ENCODE data around the gene HOXA4. TPM values are rescaled to one million over a fixed set of nuclear protein-coding genes. Genes with fewer than 3 reads are reported as not detected.
A peak's percentile ranks its signal among the peaks of the same experiment; 100 is the strongest.

The HOXA4 gene
- total RNA-seq, 1 donor from 2014 or later: 0.30 TPM

DNA sequence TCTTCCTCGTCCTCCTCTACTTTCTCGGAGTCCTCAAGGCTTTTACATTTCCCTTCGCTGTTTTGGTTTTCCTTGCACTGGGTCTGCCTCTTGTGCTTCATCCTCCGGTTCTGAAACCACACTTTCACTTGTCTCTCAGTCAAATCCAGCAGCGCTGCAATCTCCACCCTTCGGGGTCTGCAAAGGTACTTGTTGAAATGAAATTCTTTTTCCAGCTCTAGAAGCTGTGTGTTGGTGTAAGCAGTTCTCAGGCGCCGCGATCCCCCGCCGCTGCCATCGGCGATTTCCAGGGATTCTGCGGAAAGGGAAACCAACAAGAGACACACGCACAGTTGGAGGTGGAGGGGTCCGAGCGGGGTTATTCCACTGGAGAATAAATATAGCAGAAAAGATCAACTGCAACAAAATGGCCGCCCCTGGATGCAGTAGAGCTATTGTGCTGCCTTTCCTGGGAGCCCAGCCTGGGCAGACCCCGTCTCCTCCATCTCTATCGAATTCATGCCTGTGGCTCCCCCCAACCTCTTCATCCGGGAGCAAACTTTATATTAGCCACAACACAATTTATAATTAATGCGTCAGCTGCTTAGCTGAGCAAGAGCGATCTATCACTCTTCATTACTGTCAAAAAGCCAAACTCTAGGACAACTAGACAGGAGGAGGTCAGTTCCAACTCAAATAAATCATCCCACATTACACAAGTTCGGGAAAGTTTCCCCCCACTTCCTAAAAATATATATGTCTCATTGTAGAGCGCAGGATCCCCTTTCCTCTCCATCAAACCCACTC lies 29.2 kb downstream of the HOXA4 start:
- peak overlapping the region; percentile 96 for H3K4me3 Mint-ChIP-seq (ENCODE audit: unreplicated experiment)
- TF ChIP-seq, protein P1, sequence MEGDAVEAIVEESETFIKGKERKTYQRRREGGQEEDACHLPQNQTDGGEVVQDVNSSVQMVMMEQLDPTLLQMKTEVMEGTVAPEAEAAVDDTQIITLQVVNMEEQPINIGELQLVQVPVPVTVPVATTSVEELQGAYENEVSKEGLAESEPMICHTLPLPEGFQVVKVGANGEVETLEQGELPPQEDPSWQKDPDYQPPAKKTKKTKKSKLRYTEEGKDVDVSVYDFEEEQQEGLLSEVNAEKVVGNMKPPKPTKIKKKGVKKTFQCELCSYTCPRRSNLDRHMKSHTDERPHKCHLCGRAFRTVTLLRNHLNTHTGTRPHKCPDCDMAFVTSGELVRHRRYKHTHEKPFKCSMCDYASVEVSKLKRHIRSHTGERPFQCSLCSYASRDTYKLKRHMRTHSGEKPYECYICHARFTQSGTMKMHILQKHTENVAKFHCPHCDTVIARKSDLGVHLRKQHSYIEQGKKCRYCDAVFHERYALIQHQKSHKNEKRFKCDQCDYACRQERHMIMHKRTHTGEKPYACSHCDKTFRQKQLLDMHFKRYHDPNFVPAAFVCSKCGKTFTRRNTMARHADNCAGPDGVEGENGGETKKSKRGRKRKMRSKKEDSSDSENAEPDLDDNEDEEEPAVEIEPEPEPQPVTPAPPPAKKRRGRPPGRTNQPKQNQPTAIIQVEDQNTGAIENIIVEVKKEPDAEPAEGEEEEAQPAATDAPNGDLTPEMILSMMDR (IDR thresholded peaks at IDR 0.05): no peak
- no peaks in the 10 kb centered on the region for H3K9me3 Mint-ChIP-seq (ENCODE audit: low read depth)
- H3K27me3 Mint-ChIP-seq (ENCODE audit: low read depth): peaks cover 39% of the 10 kb centered on the region
- H3K27ac Mint-ChIP-seq (ENCODE audit: unreplicated experiment): peak overlapping the region; percentile 99
- peaks cover 20% of the 10 kb centered on the region for H3K36me3 Mint-ChIP-seq (ENCODE audit: low read depth)
- peaks cover 81% of the 10 kb centered on the region for H3K4me1 Mint-ChIP-seq (ENCODE audit: low read depth)
- DNase-seq (ENCODE audit: low spot score): no peak

DNA sequence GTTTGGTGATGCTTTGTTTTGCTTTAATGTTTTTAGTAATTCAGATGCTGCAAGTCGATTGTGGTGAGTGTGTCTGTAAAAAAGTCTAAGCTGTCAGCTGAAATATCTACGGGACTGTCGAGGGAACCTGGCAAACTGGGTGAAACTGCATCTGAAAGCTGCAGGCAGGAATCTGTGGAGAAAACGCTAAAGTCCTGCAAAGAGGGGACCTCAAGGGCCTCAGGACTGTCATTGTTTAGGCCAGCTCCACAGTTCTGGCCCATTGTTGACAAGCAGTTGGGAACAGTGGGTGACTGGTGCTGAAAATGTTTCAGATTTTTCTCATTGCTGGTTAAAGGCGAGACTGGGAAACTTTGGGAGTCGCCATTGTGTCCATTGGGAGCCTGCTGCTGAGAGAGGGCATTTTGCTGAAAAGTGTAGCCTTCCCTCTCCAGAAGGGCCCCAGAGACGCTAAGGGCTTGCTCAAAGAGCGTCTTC lies 29.8 kb downstream of the HOXA4 start:
- TF ChIP-seq, protein P1 (IDR thresholded peaks at IDR 0.05): no peak
- peak overlapping the region; percentile 99 for H3K27ac Mint-ChIP-seq (ENCODE audit: unreplicated experiment)
- H3K36me3 Mint-ChIP-seq (ENCODE audit: low read depth): peaks cover 20% of the 10 kb centered on the region
- H3K4me1 Mint-ChIP-seq (ENCODE audit: low read depth): peaks cover 76% of the 10 kb centered on the region
- no peak for DNase-seq (ENCODE audit: low spot score)
- H3K4me3 Mint-ChIP-seq (ENCODE audit: unreplicated experiment): peak overlapping the region; percentile 96
- H3K9me3 Mint-ChIP-seq (ENCODE audit: low read depth): no peaks in the 10 kb centered on the region
- peaks cover 40% of the 10 kb centered on the region for H3K27me3 Mint-ChIP-seq (ENCODE audit: low read depth)

DNA sequence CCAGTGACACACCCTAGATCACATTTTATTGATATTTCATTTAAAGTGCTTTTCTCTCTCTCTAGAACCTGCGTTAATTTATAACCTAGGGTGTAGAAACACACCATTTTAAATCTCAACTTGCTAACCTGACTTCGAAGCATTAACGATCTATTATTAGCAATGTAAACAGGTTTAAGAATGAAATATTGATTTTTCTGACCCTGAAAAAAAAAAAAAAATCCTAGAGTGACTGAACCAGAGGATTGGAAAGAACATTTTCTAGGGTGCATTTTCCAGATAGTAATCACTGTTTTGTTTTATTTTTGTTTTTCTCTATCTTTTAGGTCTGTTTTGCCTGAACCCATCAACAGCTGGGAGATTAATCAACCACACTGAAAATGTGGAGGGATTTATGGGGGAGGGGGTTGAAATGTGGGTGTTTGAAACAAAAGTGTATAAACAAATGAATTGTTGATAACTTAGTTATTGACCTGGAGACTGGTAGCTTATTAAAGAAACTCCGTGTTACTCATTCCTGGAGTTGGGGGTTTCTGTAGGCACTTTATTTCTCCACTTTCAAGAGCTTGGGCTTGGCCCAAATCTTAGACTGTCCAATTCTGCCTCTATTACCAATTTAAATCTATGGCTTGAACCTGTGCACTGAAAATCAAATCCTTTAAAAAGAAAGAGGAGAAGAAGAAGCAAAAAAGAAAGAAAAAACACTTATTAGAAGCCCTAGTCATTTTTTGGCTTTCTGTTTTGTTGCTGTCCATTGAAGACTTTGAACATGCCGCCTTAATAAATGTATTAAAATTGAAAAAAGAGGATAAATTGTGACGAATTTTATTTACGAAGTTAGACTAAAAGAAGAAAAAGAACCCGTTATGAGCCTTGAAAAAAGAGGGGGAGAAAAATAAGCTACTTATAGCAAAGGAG lies 30.8 kb downstream of the HOXA4 start:
- Mint-ChIP-seq H3K36me3 (ENCODE audit: low read depth) (peaks cover 20% of the 10 kb centered on the region), H3K27ac (ENCODE audit: unreplicated experiment) (peak overlapping the region; percentile 99), H3K27me3 (ENCODE audit: low read depth) (peaks cover 49% of the 10 kb centered on the region), H3K4me1 (ENCODE audit: low read depth) (peaks cover 76% of the 10 kb centered on the region), H3K4me3 (ENCODE audit: unreplicated experiment) (peak overlapping the region; percentile 96), H3K9me3 (ENCODE audit: low read depth) (no peaks in the 10 kb centered on the region)
- no peak for DNase-seq (ENCODE audit: low spot score)
- TF ChIP-seq, protein P1 (IDR thresholded peaks at IDR 0.05): no peak

DNA sequence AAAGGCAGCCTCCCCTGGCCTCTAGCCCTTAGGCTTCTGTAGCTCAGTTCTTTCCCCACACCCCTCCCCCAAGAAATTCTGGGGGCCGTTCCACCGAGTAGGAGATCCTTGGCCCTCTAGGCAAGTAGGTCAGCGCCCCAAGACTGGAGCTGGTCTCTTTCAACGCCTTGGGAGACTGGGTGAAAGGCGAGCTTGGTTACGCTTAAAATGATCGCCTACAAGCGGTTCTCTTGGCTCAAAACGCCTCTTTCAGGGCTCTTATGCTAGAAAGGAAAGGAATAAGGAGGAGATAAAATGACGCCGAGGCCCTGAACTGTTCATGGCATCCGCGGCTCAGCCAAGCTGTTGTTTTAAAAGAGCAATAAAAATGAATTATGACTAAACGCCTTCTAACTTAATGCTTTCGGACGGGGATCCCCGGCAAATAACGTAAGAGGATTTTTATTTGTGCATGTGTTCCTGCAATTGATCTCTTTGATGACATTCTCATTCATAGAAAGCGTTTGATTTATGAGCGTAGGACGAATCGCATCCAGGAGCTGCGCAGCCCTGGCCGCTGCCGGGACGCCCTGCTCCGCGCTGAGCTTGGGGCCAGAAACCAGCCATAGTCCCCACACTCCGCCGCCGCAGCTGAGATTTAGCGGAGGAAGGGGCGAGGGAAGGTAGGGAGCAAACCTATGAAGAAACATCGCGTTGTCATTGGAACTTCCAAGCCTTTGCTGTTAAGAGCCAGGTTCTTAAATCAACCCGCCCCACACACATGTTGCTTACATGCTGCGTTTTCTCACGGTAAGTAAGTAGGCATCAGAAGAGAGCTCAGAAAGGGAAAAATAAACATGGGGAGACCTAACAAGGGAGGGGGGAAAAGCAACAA lies 31.7 kb downstream of the HOXA4 start:
- peaks cover 48% of the 10 kb centered on the region for H3K27me3 Mint-ChIP-seq (ENCODE audit: low read depth)
- peaks cover 20% of the 10 kb centered on the region for H3K36me3 Mint-ChIP-seq (ENCODE audit: low read depth)
- TF ChIP-seq, protein P1 (IDR thresholded peaks at IDR 0.05): peak; percentile 4
- H3K4me1 Mint-ChIP-seq (ENCODE audit: low read depth): peaks cover 70% of the 10 kb centered on the region
- DNase-seq (ENCODE audit: low spot score): no peak
- H3K4me3 Mint-ChIP-seq (ENCODE audit: unreplicated experiment): peak overlapping the region; percentile 96
- H3K9me3 Mint-ChIP-seq (ENCODE audit: low read depth): no peaks in the 10 kb centered on the region
- peak overlapping the region; percentile 99 for H3K27ac Mint-ChIP-seq (ENCODE audit: unreplicated experiment)

Measured in chondrocyte (in vitro differentiated cells).